HG02642 (cell line): ENCODE measurements around the gene RPS6KA6.
"Not testable (repeated sequence)": the region's sequence is repeated elsewhere in the genome, so short reads cannot be mapped to it uniquely, and the experiment has no call there.

Experiments
- ATAC-seq: cut with Tn5 transposase; IDR thresholded peaks from one replicate; pipeline ENCODE4 v1.9.1; 2021; ENCODE audit warnings: mild to moderate bottlenecking; ENCODE audit not compliant: unreplicated experiment, poor library complexity

Gene RPS6KA6

DNA sequence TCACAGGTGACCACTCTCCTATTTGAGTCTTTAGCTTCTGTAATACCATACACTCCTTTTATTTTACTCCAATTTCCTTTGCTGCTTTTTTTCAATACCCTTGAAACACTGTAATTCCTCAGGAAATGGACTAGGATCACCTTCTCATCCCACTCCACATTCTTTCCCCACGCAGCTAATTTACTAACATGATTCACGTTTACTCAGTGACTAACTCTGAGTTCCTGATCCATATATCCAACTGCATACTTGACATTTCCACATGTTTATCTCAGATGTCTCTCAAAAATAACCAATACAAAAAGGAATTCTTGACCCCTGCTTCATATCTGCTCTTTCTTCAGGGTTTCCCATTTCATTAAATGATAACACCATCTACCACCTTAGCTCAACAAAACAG, 19.9 kb downstream of the RPS6KA6 start:
- ATAC-seq = no peak

DNA sequence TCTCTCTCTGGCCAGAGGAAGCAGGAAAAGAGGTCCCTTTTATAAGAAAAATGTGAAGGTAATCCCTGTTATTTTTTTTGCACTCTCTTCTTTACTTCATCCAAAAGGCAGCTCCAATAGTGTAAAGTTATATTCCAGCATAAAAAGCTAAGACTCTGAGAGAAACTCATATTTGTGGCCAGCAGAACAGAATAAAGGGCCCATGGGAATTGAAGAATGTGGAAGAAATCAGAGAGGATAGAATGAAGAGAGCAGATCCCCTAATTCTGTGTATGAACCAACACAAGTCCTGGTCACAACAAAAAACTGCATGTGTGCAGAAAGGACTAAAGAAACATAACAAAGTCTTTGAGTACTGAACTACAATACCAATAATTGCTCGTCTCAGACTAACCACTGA, 22.3 kb downstream of the RPS6KA6 start:
- ATAC-seq = no peak

DNA sequence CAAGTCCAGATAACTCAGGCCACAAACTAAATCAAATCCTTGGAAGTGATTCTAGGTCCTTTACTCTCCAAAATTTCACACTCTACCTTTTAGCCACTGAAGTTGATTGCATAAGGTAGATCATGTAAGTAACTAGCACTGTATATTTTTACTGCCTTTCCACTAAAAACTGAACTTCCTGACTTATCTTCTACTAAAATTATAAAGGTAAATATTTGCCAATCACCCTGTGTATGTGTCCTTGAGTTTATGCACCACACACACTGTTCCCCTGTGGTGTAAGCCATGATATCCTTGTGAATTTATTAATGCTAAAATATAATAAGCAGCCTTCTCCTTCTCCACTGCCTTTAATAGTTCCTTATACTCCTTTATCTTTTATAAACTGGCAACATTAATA, 25.6 kb downstream of the RPS6KA6 start:
- no peak for ATAC-seq

DNA sequence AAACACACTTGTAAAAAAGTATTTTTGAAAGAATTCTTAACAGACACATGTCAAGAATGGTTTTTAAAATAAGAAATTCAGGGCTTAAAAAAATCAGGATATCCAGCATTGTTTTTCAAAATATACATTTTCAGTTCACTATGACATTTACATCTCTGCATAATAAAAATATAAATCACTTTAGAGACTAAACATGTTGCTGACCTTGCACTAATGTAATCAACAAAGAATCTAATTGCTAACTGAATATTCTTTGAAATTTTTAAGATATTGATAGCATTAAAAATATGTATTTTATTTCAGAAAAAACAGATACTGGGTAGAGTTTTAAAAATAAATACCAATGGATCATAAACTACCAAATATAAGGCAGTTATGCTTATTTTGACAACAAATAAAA, 26.4 kb downstream of the RPS6KA6 start:
- no peak for ATAC-seq

DNA sequence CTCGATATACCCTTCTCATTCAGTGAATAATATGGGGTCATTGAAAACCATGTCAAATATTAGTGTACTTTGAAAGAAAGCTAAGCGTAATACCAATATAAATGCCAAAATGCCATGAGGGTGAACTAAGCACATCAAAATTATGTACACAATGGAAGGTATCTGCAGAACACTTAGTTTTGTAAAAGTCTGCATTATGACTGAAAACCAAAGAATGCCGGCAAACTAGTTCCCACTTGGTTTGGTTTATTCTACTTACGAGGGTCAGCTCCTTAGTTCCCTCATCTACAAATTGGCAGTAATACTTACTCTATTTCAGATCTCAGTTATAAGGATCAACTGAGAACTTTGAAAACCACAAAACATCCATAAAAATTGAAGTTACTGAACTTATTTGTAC, 27.3 kb downstream of the RPS6KA6 start:
- no peak for ATAC-seq

DNA sequence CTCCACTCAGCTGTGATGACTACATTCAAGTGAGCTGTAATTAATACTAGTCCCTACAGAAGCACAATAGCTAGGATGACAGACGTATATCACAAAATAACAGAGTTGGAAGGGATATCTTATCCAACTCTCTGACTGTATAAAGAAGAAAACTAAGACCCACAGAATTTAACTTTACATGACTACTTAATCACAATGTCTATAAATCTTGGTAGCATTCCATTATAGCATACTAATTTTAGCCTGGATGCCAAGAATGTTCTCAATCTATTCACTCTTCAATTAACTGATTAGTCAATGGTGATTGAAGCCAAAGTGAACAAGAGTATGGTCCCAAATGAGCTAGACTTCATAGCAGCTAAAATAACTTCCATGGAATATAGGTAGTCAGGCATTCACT, 31.2 kb downstream of the RPS6KA6 start:
- ATAC-seq = no peak

DNA sequence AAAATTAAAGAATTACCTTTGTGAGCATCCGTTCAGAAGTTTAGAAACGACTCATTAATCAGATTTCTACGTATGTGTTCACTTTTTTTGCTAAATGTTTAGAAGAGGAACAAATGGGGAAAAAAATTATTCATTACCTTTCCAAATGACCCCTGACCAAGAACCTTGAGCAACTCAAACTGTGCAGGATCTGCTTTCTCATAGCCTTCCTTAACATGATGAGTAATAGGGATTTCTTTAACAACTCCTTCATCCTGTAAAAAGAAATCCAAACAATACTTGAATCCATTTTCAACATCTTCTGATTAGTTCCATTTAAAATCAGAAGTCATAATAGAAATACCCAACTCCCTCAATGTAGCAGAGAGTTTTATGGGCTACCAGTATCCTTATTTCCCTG, 32.1 kb downstream of the RPS6KA6 start:
- ATAC-seq = no peak

DNA sequence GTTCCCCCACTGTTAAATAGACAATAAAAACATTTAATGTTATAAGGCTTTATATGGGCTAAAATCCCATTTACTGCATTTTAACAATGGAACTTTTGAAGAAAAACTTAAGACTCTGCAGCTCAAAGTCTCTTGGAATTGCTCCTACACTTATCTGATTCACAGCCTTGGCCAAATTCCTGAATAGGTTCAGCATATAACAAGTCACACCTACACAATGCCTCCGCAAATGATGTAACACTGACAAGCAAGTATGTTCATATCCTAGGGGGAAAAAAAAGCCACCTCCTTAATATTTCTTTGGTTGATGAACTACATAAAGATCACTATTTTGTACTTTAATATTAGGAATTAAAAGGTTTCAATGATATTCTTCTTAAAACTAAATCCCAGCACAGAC, 34.5 kb downstream of the RPS6KA6 start:
- ATAC-seq = no peak

DNA sequence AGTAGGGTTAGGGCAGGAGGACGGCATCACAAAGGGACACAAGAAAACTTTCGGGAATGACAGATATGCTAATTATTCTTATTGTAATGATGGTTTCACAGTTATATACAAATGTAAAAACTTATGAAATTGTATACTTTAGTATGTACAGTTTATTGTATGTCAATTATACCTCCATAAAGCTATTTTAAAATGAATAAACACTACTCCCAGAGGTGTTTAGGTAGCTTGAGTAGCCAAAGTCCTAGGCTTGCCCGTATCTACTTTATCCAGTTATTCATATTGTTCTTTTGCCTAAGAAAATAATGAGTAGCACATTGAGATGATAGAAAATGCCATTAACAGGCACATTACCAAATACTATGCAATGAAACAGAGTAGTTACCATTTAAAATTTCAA, 43.0 kb downstream of the RPS6KA6 start:
- ATAC-seq = no peak

DNA sequence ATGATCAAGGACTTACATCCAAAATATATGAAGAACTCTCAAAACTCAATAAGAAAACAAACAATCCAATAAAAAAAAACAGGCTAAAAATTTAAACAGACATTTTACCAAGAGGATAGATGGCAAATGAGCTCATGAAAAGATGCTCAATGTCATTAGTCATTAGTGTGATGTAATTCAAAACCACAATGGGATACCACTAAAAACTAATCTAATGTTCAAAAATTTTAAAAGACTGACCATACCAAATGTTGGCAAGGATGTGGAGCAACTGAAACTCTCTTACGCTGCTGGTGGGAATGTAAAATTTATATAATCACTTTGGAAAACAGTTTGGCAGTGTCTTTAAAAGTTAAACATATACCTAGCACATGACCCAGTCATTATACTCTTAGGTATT, 43.7 kb downstream of the RPS6KA6 start:
- ATAC-seq = no peak

DNA sequence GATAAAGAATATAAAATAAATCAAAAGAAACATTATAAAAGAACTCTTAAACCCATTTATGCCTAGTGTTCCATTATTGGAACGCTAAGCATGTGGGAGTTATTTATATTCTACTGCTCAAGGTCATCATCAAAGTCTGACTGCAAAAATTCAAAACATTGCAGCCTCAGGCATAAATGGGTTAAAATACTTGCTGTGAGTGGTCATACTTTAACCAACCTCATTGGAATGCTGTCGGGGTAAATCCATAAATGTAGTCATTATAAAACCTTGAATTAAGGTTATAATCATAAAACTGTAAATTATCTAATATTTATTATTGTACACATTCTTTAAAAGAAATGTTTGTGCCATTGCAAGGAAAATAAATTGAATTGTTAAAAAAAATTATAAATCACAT, 55.0 kb downstream of the RPS6KA6 start:
- no peak for ATAC-seq

DNA sequence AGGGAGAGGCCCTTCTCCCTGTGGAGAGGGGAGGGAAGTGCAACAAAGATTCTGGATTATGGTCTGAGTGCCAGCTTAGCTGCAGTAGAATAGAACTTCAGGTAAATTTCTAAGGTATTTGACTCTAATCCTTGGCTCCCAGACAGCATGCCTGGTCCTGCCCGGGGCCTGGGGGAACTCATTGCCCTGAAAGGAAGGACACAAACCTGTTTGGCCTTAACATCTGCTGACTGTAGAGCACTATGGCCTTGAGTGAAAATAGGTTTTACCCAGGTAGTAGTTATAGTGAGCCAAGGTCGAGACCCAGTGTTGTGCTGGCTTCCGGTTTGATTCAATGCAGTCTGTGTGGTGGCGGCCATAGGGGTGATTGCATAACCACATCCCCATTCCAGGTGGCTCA, 64.4 kb downstream of the RPS6KA6 start:
- ATAC-seq = no peak

DNA sequence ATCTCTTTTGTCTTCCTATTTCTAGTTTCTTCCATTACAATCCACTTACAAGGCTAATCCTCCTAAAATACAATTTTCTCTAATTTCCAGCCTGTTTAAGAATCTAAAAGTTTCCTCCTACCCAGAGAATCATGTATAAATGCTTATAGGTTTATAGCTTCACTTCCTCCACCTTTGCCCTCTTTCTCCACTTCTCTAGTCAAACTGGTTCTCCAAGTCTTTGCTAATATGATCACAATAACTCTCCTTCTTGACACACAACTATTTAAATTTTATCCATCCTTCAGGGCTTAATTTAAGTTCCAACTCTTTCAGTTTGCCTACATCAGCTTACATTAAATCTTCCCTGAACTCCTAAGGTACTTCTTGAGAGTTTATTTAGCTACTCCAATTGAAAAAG, 69.2 kb downstream of the RPS6KA6 start:
- no peak for ATAC-seq

DNA sequence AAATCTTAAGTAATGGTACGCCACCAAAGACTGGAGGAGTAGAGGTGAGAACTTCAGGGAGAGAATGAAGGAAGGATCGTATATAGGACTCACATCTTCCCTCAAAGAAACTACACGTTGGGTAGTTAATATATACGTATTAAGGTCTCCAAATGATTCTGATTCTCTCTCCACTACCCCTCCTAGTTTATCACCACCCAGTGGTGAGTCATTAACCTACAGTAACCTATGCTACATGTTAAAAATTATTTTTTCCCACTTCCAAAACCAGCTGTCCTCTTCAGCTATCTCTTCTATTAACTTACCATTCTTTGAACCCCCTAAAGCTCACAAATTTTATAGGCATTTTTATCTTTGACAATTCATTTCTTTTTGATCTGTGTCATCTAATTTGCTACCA, 69.7 kb downstream of the RPS6KA6 start:
- no peak for ATAC-seq

DNA sequence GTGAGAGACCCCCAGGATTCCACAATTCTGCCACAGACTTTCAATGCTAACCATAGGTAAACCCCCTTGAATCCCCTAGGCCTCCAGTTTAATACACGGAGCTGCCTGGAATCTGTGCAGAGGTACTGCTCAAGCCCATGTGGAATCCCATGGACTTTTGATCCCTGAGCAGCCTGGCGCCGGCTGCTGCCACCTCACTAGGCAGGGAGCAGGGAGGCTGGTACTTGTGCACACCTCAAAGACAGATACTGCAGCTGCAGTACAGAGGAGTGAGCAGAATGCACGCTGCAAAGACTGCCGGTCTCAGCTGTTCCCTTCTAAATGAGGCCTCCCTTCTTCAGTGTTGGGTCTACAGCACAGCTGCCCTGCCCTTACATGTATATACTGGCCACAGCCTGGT, 79.4 kb downstream of the RPS6KA6 start:
- ATAC-seq = no peak

DNA sequence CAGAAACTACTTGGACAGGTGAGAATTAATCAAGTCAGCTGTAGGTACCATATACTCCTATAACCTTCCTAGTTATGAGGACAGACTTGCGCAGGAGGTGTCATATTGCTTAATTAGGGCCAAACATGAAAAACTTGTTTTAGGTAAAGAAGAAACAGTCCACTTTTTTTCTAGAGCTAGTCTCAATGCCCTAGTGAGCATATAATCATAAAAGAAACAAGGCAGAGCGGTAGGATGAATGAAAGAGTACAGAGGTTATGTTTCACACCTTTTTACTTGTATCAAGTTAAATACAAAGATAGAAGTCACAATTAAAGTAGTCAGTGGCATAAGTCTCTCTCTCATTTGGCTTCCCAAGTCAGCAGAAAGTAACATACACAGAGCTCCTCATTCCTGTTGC, 88.9 kb downstream of the RPS6KA6 start:
- no peak for ATAC-seq

DNA sequence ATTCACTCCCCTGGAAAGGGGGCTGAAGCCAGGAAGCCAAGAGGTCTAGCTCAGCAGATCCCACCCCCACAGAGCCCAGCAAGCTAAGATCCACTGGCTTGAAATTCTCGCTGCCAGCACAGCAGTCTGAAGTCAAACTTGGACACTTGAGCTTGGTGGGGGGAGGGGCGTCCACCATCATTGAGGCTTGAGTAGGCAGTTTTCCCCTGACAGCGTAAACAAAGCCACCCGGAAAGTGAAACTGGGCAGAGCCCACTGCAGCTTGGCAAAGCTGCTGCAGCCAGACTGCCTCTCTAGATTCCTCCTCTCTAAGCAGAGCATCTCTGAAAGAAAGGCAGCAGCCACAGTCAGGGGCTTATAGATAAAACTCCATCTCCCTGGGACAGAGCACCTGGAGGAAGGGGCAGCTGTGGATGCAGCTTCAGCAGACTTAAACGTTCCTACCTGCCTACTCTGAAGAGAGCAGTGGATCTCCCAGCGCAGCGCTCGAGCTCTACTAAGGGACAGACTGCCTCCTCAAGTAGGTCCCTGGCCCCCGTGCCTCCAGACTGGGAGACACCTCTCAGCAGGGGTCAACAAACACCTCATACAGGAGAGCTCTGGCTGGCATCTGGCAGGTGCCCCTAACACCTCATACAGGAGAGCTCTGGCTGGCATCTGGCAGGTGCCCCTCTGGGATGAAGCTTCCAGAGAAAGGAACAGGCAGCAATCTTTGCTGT, 108.4 kb downstream of the RPS6KA6 start:
- ATAC-seq = not testable (repeated sequence)

DNA sequence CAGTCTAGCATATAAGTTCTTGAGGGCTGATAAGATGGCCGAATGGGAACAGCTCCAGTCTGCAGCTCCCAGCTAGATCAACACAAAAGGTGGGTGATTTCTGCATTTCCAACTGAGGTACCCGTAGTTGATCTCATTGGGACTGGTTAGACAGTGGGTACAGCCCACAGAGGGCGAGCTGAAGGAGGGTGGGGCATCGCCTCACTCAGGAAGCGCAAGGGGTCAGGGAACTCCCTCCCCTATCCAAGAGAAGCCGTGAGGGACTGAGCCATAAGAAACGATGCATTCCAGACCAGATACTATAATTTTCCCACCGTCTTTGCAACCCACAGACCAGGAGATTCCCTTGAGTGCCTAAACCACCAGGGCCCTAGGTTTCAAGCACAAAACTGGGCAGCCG, 109.0 kb downstream of the RPS6KA6 start:
- ATAC-seq = no peak

DNA sequence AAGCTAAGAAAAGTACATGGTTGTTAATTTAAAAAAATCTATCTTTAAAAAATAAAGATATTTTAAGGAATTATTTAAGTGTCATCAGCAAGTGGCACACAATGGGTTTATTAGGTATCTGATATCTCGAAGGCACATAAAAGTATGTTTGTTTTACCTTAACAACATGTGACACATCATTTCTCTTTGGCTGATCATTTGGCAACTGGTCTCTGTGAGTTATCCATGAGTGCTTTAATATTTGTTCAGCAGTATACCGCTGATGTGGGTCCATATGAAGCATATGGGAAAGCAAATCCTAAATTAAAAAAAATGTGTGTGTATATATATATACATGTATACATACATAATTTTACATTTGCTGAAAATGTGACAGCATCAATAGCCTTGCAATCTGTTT, 123.2 kb downstream of the RPS6KA6 start:
- ATAC-seq = no peak

DNA sequence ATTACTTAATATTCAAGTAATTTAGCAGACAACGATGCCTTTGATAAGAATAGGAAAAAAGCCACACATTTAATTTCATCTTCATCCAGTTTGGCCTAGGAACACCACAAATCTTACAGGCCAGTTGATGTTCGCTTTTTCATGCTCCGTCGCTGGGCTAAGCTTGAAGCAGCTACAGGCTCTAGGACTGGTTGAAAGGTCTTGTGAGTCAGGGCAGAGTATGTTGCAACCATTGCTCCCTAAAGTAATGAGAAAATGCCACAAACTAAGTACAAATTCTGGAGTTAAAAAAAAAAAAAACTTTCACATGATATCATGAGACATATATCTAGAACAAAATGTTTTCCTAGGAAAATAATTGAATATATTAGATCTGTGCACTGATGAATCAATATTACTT, 123.8 kb downstream of the RPS6KA6 start:
- no peak for ATAC-seq

DNA sequence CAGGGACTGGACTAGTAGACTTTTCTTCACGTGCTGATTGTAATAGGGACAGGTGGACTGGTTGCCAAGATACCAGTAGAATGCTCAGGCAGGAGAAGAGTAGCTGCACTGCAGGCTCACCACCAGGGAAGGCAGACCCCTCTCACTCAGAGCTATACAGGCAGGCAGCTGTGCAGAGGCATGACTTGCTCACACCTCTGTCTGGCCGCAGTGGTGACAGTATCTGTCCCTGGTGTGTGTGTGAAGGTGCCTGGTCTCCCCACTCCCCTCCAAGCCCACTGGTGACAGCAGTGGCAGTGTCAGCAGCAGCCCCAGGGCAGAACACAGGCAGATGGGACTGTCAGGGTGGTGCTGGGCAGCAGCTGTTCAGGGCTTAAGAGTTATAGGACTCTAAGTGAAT, 140.7 kb downstream of the RPS6KA6 start:
- no peak for ATAC-seq

DNA sequence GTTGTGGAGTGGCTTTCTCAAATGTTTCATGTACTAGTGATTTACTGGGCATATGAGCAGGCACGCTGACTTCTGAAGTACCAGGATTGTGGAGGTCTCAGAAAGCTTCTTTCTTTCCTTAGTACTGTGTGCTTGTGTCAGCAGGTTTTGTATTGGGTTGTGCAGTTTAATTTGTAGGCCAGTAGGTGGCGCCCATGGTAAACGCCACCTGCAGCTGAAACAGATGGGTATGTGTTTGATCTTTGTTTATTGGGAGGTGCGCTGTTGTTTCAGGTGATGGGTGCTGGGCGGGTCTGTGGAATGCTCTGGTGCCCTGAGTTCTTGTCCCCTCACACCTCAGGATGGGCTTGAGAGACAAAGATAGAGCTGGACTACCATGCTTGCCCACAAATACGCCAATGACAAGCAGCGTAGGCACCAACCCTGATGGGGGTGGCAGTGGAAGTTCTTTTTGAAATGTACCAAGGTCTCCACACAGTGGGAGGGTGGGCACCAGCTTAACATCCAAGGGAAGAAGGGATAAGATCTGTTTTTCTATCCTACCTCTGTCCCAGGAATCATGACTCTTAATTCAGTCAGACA, 141.5 kb downstream of the RPS6KA6 start:
- peak; percentile 77 for ATAC-seq
